HG03432 (cell line): ENCODE results near the gene OSER1.
"Not testable (repeated sequence)": the region's sequence is repeated elsewhere in the genome, so short reads cannot be mapped to it uniquely, and the experiment has no call there.

Experiments
- ATAC-seq: cut with Tn5 transposase; IDR thresholded peaks from one replicate; pipeline ENCODE4 v1.9.1; 2021; ENCODE audit warnings: mild to moderate bottlenecking, moderate library complexity; ENCODE audit not compliant: unreplicated experiment

Gene OSER1

DNA sequence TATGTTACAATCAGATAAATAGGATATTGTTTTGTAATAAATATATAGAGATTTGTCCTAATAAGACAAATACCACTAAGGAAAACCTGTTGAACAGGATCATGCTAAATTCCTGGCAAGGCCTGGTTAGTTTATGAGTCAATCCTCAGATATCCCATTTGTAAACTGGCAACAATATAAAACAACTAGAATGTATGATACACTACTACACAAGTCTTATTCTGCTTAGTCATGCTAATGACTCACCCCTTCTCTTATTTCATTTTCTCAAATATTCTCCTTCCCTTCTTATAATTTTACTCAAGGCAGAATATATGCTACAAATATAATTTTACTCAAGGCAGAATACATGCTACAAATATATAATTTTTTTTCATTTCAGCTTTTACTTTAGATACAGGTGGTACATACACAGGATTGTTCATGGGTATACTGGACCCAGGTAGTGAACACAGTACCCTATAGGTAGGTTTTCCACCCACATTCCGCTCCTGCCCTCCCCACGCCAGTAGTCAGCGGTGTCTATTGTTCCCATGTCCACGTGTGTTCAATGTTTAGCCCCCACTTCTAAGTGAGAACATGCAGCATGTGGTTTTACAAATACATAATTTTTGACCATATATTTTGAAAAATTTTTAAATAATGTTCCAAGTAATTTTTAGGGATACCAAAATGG is 6.3 kb downstream of the OSER1 start:
- ATAC-seq = no peak

DNA sequence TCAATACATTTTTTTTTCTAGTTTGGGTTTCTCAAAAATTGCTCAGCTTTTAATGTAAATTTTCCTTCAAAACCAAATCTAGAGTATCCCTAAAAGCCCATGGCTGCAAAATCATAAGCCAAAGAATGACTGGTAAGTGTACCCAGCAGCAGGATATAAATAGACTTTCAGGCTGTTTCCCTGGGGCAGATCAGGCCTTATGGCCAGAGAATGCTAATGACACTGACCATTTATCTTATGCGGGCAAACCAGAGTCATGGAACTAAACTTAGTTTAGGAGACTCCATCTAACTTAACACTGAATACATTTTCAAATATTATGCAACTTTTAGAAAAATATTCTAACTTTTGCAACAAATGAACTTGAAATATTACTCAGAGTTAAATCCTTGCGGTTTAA is 7.4 kb downstream of the OSER1 start:
- ATAC-seq = no peak

DNA sequence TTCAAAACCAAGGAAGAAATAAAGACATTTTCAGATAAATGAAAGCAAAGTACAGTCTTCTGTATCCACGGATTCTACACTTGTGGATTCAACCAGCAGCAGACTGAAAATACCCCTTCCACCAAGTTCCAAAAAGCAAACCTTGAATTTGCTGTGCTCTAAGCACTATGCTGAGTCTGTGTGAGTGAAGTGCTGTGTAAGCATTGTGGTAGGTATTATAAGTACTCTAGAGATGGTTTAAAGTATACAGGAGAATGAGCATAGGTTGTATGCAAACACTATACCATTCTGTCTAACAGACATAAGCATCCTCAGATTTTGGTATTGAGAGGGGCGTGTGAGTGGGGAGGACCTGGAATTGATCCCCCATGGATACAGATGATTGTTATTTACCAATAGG is 9.6 kb downstream of the OSER1 start:
- no peak for ATAC-seq

DNA sequence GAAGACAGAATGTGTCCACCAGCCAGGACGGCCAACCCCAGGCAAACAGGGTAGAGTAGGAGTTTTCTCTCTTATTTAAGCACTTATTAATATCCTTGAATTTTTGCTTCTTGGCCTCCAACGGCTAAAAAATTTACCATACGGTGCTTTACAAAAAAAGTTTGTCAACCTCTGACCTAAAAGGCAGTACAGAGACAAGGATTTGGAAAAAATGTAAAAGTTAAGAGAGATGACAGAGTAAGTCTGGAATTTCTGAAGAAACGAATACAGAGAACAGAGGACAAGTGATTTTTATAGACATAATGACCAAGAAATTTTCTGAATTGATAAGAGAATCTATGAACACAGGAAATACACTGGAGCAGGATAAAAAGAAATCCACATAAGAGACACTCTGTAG is 10.2 kb downstream of the OSER1 start:
- ATAC-seq = no peak

DNA sequence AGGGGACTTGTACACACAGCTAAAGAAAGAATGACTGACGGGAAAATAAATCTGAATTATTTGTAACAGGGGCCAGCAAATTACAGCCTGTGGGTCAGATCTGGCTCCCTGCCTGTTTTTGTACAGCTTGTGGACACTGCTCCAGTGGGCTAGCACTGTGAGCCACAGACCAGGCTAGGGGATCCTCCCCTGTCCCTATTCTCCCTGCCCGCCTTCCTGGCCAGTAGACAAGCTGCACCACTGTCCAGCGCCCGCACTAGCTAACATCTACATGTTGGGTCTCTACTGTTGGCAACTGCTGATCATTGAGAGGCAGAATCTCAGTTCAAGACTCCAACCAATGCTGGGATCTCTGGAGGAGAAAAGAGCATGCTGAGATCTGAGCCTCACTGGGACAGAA is 10.7 kb downstream of the OSER1 start:
- ATAC-seq = no peak

DNA sequence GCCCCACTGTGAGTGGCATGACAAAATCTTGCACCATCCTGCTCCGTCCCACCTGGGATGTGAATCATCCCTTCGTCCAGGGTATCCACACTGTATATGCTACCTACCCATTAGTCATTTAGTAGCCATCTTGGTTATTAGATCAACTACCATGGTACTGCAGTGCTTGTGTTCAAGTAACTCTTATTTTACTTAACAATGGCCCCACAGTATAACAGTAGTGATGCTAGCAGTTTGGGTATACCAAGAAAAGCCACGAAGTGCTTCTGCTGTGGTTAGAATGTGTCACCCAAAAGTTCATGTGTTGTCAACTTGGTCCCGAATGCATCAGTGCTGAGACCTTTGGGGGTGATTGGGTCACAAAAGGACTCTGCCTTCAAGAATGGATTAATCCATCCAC is 11.7 kb downstream of the OSER1 start:
- ATAC-seq = no peak

DNA sequence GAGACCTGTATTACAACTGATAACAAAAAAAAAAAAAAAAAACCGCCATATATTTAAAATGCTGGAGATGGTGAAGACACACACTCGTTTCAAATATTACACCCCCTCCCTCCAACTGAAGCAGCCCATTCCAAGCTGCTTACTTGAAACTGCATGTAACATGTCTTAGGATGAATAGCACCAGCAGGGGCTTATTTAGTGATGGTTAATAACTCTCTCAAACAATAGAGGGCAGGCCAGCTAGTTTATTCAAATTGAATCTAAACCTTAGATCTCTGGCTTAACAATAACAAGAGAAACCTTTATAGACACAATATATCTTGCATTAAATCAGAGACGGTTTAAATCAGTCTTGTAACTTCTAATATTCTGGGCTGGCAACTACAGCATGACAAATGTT is 14.3 kb downstream of the OSER1 start:
- no peak for ATAC-seq

DNA sequence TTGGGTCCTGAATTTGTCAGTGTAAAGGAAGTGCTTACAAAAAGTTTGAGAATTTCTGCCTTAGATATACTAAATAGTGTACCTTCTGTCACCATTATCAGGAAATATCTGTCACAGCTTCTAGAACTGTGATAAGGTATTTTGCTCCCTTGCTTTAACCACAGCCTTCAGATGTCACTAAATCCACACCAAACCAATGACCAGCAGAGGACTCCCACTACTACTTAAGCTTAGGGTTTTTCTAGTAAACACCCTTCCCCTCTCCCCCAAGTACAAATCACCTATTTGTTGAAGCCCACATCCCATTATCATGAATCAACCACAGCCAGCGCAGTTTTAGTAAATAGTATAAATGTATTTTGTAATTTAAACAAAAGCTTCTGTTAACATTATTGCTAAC is 15.0 kb downstream of the OSER1 start:
- ATAC-seq = no peak

DNA sequence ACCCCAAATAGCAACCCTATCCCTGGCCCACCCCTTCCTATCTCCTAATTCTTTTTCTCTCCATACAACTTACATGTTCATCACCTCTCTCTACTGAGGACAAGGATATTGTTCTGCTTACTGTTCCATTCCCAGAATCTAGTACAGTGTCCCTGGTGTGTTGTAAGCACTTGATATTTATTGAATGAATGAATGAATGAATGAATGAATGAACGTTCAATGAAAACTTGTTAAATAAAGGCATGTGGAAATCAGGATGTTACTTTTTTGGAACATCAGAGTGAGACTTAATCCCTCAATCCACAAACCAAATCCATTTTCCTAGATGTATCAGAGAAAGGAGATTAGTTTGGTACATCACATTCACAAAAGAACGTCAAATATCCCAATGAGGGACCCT is 16.8 kb downstream of the OSER1 start:
- ATAC-seq = no peak

DNA sequence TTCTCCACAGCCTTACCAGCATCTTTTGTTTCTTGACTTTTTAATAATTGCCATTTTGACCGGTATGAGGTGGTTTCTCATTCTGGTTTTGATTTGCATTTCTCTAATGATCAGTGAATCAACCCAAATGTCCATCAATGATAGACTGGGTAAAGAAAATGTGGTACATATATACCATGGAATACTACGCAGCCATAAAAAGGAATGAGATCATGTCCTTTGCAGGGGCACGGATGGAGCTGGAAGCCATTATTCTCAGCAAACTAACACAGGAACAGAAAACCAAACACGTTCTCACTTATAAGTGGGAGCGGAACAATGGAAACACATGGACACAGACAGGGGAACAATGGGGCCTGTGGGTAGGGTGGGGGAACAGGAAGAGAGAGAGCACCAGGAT is 18.9 kb downstream of the OSER1 start:
- ATAC-seq = not testable (repeated sequence)

DNA sequence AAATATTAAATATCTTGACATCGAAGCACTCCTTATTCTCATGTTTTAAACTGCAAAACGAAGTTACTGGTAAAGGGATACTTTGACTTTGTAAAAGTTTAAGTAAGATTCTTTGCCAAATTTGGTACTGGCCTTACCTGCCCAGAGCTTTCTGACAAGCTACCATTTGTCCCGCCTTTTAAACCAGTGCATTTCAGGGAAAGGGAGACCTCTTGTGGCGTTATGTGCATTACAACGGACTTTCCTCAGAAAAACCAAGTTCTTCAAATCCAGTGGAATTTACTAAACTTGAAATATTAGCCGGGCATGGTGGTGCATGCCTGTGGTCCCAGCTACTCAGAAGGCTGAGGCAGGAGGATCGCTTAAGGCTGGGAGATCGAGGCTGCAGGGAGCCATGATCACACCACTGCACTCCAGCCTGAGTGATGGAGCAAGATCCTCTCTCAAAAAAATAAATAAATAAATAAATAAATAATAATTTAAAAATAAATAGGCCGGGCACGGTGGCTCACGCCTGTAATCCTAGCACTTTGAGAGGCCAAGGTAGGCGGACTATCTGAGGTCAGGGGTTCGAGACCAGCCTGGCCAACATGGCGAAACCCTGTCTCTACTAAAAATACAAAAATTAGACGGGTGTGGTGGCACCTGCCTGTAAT is 20.2 kb downstream of the OSER1 start:
- ATAC-seq = not testable (repeated sequence)

DNA sequence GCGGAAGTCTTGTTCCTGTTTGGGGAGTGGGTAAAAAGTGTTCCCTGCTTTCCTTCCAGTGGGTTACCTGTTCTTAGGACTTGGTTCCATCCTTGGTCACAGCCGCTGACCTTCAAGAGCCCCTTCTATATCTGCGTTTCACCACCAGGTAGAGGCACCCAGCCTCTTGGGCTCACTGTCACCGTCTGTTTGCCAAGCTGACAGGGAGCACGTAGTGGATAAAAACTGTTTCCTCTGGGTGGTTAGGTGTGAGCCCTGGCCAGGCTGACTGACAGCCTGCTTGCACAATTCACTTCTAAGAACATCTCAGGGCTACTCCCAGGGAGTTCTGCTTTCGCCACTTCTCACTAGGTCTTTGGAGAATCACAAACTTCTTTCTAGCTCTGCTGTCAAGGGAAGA is 21.8 kb downstream of the OSER1 start:
- ATAC-seq = no peak

DNA sequence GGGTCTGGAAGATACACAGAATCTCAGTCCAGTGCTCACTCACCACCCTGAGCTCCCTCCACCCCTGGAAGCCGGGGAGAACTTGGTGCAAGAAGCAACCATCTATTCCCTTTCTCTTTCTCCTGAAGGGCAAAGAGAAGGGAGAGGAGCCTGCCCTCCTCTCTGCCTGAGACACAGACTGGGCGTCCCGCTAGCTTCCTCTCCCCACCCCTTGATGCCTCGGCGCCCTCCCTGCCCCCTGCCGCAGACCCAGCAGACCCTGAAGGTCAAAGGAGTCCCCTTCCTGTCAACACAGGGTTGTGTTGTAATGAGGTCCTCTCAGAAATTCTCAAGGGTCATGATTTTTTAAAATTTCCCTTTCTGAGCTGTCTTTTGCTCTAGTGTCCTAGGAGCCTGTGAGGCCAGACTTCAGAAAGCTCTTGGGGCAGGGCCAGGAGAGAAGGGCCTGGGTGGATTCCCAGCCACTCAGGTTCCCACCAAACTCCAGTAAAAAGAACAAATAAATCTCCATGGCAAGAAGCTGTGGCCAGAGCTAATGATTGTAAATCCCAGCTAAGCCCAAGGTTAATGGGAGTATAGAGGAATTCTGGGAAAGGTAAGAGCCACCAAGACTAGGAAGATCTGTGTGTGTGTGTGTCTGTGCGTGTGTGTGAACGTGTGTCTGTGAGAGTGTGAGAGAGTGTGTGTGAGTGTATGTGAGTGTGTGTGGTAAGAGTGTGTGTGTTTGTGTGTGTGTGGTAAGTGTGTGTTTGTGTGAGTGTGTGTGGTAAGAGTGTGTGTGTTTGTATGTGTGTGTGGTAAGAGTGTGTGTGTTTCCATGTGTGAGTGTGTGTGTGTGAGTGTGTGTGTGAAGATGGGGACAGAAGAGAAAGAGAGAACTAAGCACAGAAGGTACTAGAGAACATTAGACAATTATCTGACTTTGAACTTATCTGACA is 22.5 kb downstream of the OSER1 start:
- no peak for ATAC-seq

DNA sequence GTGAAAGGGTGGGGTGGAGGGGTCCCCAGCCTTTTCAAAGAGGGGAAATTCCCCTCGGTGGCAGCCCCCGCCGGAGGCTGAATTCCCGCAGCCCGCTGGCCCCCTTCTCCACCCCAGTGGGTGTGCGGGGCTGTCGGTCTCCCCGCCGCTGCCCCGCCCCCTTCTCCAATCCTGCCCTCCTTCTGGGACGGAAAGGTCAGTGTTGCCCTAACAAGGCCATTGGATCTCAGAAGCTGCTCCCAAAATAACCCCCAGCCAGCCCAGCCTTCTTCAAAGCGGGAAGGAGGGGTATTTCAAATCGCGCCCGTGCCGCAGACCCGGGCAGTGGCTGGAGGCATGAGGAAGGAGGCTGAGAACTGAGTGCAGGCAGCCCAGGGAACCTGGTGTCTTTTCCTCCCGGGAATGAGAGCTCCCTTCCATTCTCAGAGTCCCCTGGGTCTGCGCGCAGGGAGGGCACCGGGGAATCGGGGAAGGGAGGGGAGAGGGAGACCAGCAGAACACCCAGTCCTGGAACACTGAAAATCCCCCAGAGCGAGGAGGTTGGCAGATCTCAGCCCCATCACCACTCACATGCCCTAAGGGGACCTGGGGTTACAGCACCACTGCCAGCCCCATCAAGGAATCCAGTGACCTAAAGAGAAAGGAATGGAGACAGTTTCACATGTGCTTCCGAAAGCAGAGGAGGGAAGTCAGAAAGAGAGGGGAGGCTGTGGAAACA is 23.4 kb downstream of the OSER1 start, which contains the start of gene JPH2:
Gene JPH2, minus strand, starts transcription at position 135 of the 718 bp plus-strand sequence. CDS start 483 bp downstream, outside the sequence.
- no peak for ATAC-seq

DNA sequence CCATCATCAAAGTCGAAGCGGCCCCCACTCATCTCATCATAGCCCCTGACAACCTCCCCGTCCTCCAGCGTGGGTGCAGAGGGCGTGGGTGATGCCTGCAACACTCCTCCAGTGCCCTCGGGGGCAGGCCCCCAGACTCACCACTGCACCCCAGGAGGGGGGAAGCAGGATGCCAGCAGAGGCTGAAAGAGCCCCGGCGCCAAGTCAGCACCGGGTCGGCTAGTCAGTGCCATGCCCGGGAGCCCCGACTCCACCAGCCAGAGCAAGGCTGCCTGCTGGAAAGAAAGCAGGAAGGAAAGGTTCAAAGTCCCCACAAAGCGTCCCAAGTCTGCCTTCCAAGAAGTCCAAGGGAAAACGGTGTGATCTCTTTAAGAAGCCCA is 23.9 kb downstream of the OSER1 start:
- no peak for ATAC-seq

DNA sequence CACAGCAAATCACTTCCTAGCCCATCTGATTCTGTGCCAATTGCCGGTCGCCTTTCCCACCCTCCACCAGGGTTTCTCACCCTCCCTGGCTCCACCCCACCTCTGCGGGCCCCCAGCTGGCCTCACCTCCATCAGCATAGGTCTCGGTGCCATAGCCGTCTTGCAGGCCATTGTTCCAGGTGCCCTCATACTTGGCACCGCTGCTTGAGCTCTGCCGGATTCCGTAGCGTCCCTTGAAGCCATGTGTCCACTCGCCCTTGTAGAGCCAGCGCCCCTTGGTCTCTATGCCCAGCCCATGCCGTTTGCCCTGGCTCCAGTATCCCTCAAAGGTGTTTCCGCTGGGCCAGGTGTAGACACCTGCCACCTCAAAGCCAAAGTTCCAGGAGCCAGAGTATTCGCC is 24.4 kb downstream of the OSER1 start:
- ATAC-seq = no peak

DNA sequence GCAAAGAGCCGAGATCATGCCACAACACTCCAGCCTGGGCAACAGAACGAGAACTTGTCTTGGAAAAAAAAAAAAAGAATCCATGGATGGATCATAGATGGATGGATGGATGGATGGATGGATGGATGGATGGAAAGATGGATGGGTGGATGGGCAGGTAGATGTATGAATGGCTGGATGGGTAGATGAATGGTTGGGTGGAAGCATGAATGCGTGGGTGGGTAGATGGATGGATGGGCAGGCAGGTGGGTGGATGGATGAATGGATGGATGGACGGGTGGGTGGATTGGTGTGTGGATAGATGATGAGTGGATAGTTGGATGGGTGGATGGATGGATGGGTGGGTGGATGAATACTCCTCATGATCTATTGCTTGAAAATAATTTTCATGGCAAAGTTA is 25.0 kb downstream of the OSER1 start:
- ATAC-seq = no peak

DNA sequence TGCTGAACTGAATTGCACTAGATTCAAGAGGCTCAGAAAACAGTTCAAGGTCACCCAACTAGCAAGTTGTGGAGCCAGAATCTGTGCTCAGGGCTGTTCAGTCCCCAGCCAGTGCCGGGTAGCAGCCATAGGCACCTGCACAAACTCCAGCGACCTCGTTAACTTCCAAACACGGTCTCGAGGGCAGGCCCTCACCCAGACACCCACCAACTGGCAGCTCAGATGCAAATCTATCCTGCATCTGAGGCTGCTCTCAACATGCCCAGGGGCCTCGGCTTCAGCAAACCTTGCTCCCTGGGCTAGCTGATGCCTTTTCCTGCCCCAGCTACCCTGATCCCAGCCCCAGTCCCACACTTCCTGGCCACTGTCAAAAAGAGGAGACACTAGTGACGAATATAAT is 27.3 kb downstream of the OSER1 start:
- ATAC-seq = no peak

DNA sequence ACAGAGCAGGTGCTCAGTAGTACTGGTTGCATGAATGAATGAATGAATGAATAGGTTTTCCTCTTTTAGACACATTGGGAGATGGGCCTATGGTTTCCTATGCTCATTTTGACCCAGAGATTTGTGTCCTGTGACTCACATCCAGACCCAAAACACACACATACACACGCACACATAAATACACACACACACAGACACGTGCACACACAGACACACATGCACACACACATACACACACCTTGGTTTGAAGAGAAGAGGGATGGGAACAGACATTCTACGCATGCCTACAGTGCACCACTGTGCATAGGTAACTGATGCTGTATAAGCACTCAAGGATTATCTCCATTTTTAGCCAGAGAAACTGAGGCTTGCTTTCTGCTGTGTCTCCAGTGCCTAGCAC is 27.7 kb downstream of the OSER1 start:
- no peak for ATAC-seq

DNA sequence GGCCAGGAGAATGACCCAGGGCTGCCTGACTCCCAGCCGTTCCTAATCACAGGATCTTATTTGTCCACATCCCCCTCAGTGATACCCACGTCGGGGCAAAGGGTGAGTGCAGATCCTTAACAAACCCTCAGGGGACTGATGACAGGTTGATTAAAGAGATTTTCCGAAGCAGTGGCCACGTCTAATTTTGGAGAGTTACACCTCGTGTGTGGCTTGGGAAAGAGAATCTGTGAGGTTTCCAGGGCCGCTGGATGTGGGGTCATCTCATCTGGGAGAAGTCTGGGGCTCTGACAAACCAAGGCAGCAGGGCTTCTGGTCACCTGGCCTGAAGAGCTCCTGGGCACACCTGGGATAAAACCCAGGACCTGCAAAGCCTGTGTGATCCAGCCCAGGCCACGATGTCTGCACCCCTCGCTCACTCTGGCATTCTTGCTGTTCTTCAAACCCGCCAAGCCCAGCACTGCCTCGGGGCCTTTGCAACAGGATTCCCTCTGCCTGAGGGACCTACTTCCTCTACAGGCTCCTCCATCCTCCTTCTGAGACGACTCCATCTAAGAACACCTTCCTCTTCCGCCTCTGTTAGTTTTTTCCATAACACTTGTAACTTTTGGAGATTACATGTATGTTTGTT is 28.3 kb downstream of the OSER1 start:
- ATAC-seq = no peak

DNA sequence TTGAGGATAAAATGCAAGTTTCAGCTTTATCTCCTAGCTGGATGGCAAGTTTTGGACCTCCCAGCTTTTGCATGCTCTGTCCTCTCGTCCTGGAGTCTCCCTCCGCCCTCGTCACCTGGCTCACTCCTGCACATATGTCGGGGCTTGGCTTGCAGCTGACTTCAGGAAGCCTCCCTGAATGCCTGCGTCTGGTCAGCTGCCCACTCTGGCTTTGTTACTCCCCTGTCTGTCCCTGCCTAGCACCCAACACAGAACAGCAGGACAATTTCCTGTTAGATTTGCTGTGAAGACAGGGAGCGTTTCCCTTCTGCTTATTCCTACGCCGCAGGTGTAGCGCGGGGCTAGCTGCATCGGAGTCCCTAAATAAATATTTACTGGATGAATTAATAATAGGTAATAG is 29.0 kb downstream of the OSER1 start:
- ATAC-seq = no peak
